Astrocyte (in vitro differentiated cells and primary cell): Measurements from ENCODE around the gene NCR3LG1.

ENCODE experiments used
- CTCF ChIP-seq: IDR thresholded peaks from 2 replicates; pipeline ENCODE4 v1.5.1; 2011; ENCODE audit warnings: low read depth, mild to moderate bottlenecking, inconsistent platforms, low read length, moderate library complexity; ENCODE audit not compliant: insufficient read depth
- EZH2 ChIP-seq: IDR thresholded peaks from 2 replicates; pipeline ENCODE4 v1.6.1; 2012; ENCODE audit warnings: mild to moderate bottlenecking, low read length, inconsistent platforms; ENCODE audit not compliant: insufficient read depth

- no peak for TF ChIP-seq CTCF
- TF ChIP-seq EZH2, result no peak
These were observed 17.6 kb upstream of the NCR3LG1 start for GRCh38 chr11:17333799-17334586.
